ENCODE results near the gene TRIM15.

DNA sequence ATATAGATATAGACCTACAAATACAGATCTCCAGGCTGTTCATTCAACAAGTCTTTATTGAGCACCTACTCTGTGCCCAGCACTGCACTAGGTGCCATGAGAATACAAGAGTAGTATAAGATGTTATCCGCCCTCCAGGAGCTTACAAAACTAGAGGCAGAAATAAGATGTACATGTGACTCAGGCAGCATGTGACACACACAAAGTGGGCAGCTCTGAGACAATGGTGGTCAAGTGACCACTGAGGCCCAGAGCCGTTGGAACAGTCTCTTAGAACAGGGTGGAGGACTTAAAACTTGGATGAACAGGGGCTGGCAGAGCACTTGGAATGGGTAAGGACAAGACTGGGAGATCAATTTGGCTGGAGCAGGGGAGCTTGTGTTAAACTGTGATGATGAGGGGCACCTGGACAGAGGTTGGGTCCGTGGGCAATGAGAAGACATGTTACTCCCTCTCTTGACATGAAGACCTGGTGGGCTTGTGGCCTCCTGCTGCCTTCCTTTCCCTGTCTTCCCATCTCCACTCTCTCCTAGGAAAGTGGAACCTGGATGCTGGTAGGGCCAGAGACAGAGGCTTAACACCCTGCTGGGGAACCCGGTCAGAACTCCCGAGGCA lies 21.2 kb downstream of the TRIM15 start:
- TF ChIP-seq EZH2 (IDR thresholded peaks at IDR 0.05; ENCODE audit: insufficient read depth, poor library complexity, severe bottlenecking), result no peak
- no peak for TF ChIP-seq EZH2phosphoT487 (IDR thresholded peaks at IDR 0.05; ENCODE audit: insufficient read depth, low read depth)

Data from GM23248 (cell line).